Type B pancreatic cell (in vitro differentiated cells): ENCODE measurements around the gene OR51F1. TPM values are rescaled to one million over a fixed set of nuclear protein-coding genes. Genes with fewer than 3 reads are reported as not detected.
"Not testable (repeated sequence)": the region's sequence is repeated elsewhere in the genome, so short reads cannot be mapped to it uniquely, and the experiment has no call there.

Source experiments
- DNase-seq: peaks from one replicate; pipeline ENCODE4 v3.0.0; 2021; ENCODE audit warnings: mixed read lengths; ENCODE audit not compliant: unreplicated experiment; ENCODE audit errors: extremely low spot score
- H3K27ac Mint-ChIP-seq: 2 replicates; pipeline ENCODE4 v1.8.0; 2021; ENCODE audit warnings: mild to moderate bottlenecking, mixed read lengths
- H3K27me3 Mint-ChIP-seq: 2 replicates; pipeline ENCODE4 v1.8.0; 2021; ENCODE audit warnings: mixed read lengths
- H3K36me3 Mint-ChIP-seq: 2 replicates; pipeline ENCODE4 v1.8.0; 2021; ENCODE audit warnings: mixed read lengths
- H3K4me1 Mint-ChIP-seq: one replicate; pipeline ENCODE4 v1.8.0; 2021; ENCODE audit warnings: mixed read lengths; ENCODE audit not compliant: unreplicated experiment
- H3K4me3 Mint-ChIP-seq: 2 replicates; pipeline ENCODE4 v1.8.0; 2021; ENCODE audit warnings: mild to moderate bottlenecking, mixed read lengths
- H3K9me3 Mint-ChIP-seq: 2 replicates; pipeline ENCODE4 v1.8.0; 2021; ENCODE audit warnings: mixed read lengths
- total RNA-seq: library from RNA; stranded (reverse); gene quantifications from 2 replicates; pipeline ENCODE4 v1.2.1, GENCODE V29; 2021; ENCODE audit warnings: low replicate concordance
- TF ChIP-seq, protein P1 (sequence below): fragments of 200-600 bp; sonication (generic); conservative IDR thresholded peaks from 2 replicates; pipeline ENCODE4 v1.5.0; 2021; ENCODE audit warnings: antibody characterized with exemption, mild to moderate bottlenecking

The OR51F1 gene
- total RNA-seq, 1 donor from 2014 or later: not detected

DNA sequence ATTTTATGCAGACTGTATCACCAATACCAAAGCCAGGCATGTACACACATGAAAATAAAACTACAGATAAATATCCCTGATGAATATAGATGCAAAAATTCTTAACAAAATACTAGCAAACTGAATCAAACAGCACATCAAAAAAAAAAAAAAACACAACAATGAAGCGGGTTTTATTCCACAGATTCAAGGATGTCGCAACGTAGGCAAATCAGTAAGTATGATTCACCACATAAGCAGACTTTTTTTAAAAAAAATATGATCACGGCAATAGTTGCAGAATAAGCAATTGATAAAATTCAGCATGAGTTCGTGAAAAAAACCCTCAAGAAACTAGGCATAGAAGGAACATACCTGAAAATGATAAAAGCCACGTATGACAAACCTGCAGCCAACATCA, 21.3 kb downstream of the OR51F1 start:
- no peaks in the 10 kb centered on the region for H3K4me1 Mint-ChIP-seq

DNA sequence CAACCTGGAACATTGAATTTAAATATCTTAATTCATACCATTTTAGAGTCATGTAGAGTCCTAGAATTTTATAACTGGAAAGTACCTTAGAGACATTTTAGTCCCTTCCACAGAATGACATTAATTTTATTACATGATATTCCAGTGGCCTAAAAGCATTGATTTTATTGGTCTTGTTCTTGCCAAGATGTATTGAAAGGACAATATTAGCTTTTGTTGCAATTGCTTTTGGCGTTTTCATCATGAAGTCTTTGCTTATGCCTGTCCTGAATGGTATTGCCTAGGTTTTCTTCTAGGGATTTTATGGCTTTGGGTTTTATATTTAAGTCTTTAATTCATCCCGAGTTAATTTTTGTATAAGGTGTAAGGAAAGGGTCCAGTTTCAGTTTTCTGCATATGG, 29.0 kb downstream of the OR51F1 start:
- Mint-ChIP-seq H3K4me1 (no peaks in the 10 kb centered on the region), H3K36me3 (no peaks in the 10 kb centered on the region), H3K9me3 (no peaks in the 10 kb centered on the region), H3K4me3 (no peak overlapping the region), H3K27me3 (no peaks in the 10 kb centered on the region), H3K27ac (no peak overlapping the region)
- TF ChIP-seq, protein P1, sequence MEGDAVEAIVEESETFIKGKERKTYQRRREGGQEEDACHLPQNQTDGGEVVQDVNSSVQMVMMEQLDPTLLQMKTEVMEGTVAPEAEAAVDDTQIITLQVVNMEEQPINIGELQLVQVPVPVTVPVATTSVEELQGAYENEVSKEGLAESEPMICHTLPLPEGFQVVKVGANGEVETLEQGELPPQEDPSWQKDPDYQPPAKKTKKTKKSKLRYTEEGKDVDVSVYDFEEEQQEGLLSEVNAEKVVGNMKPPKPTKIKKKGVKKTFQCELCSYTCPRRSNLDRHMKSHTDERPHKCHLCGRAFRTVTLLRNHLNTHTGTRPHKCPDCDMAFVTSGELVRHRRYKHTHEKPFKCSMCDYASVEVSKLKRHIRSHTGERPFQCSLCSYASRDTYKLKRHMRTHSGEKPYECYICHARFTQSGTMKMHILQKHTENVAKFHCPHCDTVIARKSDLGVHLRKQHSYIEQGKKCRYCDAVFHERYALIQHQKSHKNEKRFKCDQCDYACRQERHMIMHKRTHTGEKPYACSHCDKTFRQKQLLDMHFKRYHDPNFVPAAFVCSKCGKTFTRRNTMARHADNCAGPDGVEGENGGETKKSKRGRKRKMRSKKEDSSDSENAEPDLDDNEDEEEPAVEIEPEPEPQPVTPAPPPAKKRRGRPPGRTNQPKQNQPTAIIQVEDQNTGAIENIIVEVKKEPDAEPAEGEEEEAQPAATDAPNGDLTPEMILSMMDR: no peak
- DNase-seq: no peak

More for the DNA sequence above, 21.3 kb downstream of the OR51F1 start:
- Mint-ChIP-seq H3K27ac (no peak overlapping the region), H3K36me3 (no peaks in the 10 kb centered on the region), H3K27me3 (peaks cover 10% of the 10 kb centered on the region), H3K4me3 (no peak overlapping the region), H3K9me3 (no peaks in the 10 kb centered on the region)
- no peak for DNase-seq
- TF ChIP-seq, protein P1: no peak

DNA sequence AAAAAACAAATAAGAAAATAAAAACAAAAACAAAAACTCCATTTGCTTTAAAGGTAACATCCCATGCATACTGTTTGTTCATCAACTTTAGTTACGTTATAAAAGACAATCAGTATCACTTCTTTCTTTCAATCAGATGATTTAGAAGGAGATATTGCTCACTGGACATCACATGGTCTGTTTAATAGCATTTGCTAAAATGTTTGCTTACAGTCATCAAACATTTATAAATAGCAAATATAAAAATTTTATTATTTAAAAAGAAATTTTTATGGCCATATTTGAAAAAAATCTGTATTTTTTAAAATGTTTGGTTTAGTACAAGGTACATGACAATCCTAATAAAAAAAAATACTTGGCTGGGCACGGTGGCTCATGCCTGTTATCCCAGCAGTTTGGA, 42.6 kb downstream of the OR51F1 start:
- Mint-ChIP-seq H3K27ac (no peak overlapping the region), H3K36me3 (no peaks in the 10 kb centered on the region), H3K9me3 (no peaks in the 10 kb centered on the region), H3K4me1 (no peaks in the 10 kb centered on the region), H3K4me3 (no peak overlapping the region), H3K27me3 (no peaks in the 10 kb centered on the region)
- DNase-seq: no peak
- TF ChIP-seq, protein P1: no peak

DNA sequence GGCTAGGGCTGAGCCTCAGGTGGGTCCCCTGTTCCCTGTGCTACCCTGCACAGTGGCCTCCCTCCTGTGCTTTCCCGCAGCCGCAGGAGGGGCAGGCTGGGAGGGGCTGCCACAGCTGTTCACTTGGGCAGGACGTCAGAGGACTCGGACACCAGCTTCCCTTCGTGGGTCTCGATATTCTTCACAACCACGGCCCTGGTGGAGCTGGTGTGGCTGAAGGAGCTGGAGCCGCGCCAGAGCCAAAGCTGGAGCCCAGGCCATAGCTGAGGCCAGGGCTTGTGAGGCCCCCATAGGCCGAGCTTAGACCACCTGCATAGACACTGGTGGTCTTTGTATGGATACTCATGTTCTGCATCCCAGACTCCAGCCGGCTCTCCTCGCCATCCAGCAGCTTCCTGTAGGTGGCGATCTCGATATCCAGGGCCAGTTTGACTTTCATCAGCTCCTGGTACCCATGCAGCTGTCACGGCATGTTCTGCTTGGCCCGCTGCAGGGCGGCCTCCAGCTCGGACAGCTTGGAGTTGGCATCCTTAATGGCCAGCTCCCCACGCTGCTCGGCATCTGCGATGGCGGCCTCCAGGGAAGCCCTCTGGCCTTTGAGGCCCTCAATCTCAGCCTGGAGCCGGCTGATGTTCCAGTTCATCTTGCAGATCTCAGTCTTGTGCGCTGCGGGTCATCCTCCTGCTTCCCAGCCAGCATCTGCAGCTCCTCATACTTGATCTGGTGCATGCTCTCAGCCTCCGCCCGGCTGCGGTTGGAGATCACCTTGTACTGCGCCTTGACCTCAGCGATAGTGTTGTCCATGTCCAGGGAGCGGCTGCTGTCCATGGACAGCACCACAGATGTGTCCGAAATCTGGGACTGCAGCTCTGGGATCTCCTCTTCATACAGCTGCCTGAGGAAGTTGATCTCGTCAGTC, 46.9 kb downstream of the OR51F1 start:
- H3K4me3 Mint-ChIP-seq, H3K36me3 Mint-ChIP-seq, H3K27me3 Mint-ChIP-seq, H3K4me1 Mint-ChIP-seq, H3K9me3 Mint-ChIP-seq, H3K27ac Mint-ChIP-seq, DNase-seq: not testable (repeated sequence)

Other genes with a start within 250 kb of the OR51F1 start
- gene OR52M1, start 224.7 kb downstream of the OR51F1 start, total RNA-seq: not detected in 2 replicates
- gene OR52I2, start 188.2 kb downstream of the OR51F1 start, total RNA-seq: not detected in 2 replicates
- not detected in 2 replicates for gene OR52I1, start 175.9 kb downstream of the OR51F1 start, total RNA-seq
- gene TRIM68, start 161.7 kb downstream of the OR51F1 start, total RNA-seq: 13.9 and 14.5 TPM in 2 replicates
- not detected in 2 replicates for gene OR51D1, start 132.5 kb downstream of the OR51F1 start, total RNA-seq
- 0.48 and 0.51 TPM in 2 replicates for gene OR51E1, start 126.0 kb downstream of the OR51F1 start, total RNA-seq
- gene OR51E2, start 72.1 kb downstream of the OR51F1 start, total RNA-seq: 0.58 TPM in 1 of 2 replicates, not detected in the other
- not detected in 2 replicates for gene MMP26, start 65.2 kb downstream of the OR51F1 start, total RNA-seq
- not detected in 2 replicates for gene OR52R1, start 34.4 kb upstream of the OR51F1 start, total RNA-seq
- gene OR51F2, start 51.4 kb upstream of the OR51F1 start, total RNA-seq: not detected in 2 replicates
- not detected in 2 replicates for gene OR51S1, start 79.3 kb upstream of the OR51F1 start, total RNA-seq
- gene OR51T1, start 112.0 kb upstream of the OR51F1 start, total RNA-seq: 0.39 TPM in 1 of 2 replicates, not detected in the other
- gene OR51A7, start 133.8 kb upstream of the OR51F1 start, total RNA-seq: not detected in 2 replicates
- not detected in 2 replicates for gene OR51G2, start 149.4 kb upstream of the OR51F1 start, total RNA-seq
- gene OR51G1, start 154.4 kb upstream of the OR51F1 start, total RNA-seq: not detected in 2 replicates
- gene OR51A4, start 177.7 kb upstream of the OR51F1 start, total RNA-seq: not detected in 2 replicates
- gene OR51A2, start 185.8 kb upstream of the OR51F1 start, total RNA-seq: not detected in 2 replicates
- gene OR51L1, start 224.9 kb upstream of the OR51F1 start, total RNA-seq: not detected in 2 replicates